H1 (cell line): ENCODE data around the gene MIF.

Experiments used
- CEBPB ChIP-seq: IDR thresholded peaks from 2 replicates; pipeline ENCODE4 v1.6.1; 2012; ENCODE audit warnings: low read depth, low read length
- SP1 ChIP-seq: IDR thresholded peaks from 2 replicates; pipeline ENCODE4 v1.6.1; 2011; ENCODE audit warnings: low read depth, low read length

DNA sequence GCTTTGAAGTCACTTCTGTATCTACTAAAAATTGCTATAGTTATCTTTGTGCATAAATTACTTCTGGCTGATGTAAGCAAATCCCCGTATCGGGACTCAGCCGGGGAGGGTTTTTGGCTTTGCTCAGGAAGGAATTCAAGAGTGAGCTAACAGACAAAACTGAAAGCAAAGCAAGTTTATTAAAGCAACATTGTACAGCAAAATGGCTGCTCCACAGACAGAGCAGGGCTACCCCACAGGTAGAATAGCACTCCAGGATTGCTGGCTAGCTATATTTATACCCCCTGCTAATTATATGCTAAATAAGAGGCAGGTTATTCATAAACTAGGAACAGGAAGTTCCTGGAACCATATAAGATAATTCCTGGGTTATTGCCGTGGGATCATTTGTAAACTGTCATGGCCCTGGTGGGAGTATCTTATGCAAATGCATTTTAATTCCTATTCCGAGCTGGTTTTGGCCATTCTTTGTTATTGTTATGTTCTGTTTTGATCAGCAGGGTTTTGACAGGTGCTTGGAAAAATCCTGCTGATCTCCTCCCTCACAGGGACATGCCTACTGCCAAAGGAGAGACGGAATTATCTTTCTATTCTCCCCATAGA is 15.2 kb downstream of the MIF start:
- TF ChIP-seq SP1: no peak
- no peak for TF ChIP-seq CEBPB
